Measurements from ENCODE around the gene AMELX.

AMELX gene

GRCh38 chrX:11293113-11293512 is at the start of gene AMELX:
Gene AMELX, plus strand, starts transcription at chrX:11293413. Its CDS starts 1,376 bp downstream, at chrX:11294789.
- DNase-seq = no peak

- no peak for DNase-seq
Measured at GRCh38 chrX:11244636-11245035, 48.6 kb upstream of the AMELX start.

- no peak for DNase-seq
Measured at GRCh38 chrX:11254417-11255109, 38.6 kb upstream of the AMELX start.

- no peak for DNase-seq
Measured at GRCh38 chrX:11257290-11257689, 35.9 kb upstream of the AMELX start.

GRCh38 chrX:11257711-11258110 is 35.5 kb upstream of the AMELX start:
- no peak for DNase-seq

GRCh38 chrX:11259437-11259836 is 33.8 kb upstream of the AMELX start:
- DNase-seq = no peak

- no peak for DNase-seq
Measured at GRCh38 chrX:11261260-11261659, 32.0 kb upstream of the AMELX start.

GRCh38 chrX:11264925-11265324 is 28.3 kb upstream of the AMELX start:
- no peak for DNase-seq

- no peak for DNase-seq
Measured at GRCh38 chrX:11265352-11265751, 27.9 kb upstream of the AMELX start.

GRCh38 chrX:11266573-11267003 is 26.6 kb upstream of the AMELX start:
- no peak for DNase-seq

- no peak for DNase-seq
Measured at GRCh38 chrX:11267425-11267824, 25.8 kb upstream of the AMELX start.

GRCh38 chrX:11269006-11269405 is 24.2 kb upstream of the AMELX start:
- DNase-seq = no peak

- DNase-seq = no peak
Measured at GRCh38 chrX:11269996-11270395, 23.2 kb upstream of the AMELX start.

GRCh38 chrX:11272290-11272689 is 20.9 kb upstream of the AMELX start:
- no peak for DNase-seq

- no peak for DNase-seq
Measured at GRCh38 chrX:11272863-11273262, 20.4 kb upstream of the AMELX start.

- no peak for DNase-seq
Measured at GRCh38 chrX:11273544-11273943, 19.7 kb upstream of the AMELX start.

- DNase-seq = no peak
Measured at GRCh38 chrX:11282043-11282442, 11.2 kb upstream of the AMELX start.

GRCh38 chrX:11285651-11286050 is 7.6 kb upstream of the AMELX start:
- no peak for DNase-seq

GRCh38 chrX:11287505-11287904 is 5.7 kb upstream of the AMELX start:
- no peak for DNase-seq

- no peak for DNase-seq
Measured at GRCh38 chrX:11290416-11291102, 2.7 kb upstream of the AMELX start.

GRCh38 chrX:11296051-11296450 is 2.8 kb downstream of the AMELX start:
- DNase-seq = no peak

GRCh38 chrX:11298600-11298999 is 5.4 kb downstream of the AMELX start:
- no peak for DNase-seq

- no peak for DNase-seq
Measured at GRCh38 chrX:11304829-11305228, 11.6 kb downstream of the AMELX start.

- DNase-seq = no peak
Measured at GRCh38 chrX:11305641-11306040, 12.4 kb downstream of the AMELX start.

GRCh38 chrX:11309220-11309619 is 16.0 kb downstream of the AMELX start:
- no peak for DNase-seq
